AG09319 (cell line): ENCODE measurements around the gene DPH6.
"Not testable (repeated sequence)": the region's sequence is repeated elsewhere in the genome, so short reads cannot be mapped to it uniquely, and the experiment has no call there.

Experiments used
- DNase-seq: peaks from one replicate; pipeline ENCODE4 v3.0.0-alpha.2; 2010; ENCODE audit warnings: low read depth; ENCODE audit errors: extremely low read depth
- CTCF ChIP-seq: IDR thresholded peaks from 2 replicates; pipeline ENCODE4 v1.5.1; 2011; ENCODE audit warnings: low read depth, mild to moderate bottlenecking, inconsistent platforms, low read length, moderate library complexity

DPH6 gene

GRCh38 chr15:35349916-35350315, 196.0 kb downstream of the DPH6 start:
- no peak for TF ChIP-seq CTCF
- DNase-seq = no peak

GRCh38 chr15:35330916-35331315, 215.0 kb downstream of the DPH6 start:
- no peak for DNase-seq
- TF ChIP-seq CTCF = no peak

- TF ChIP-seq CTCF = no peak
- no peak for DNase-seq
Measured at GRCh38 chr15:35330048-35330695, 215.8 kb downstream of the DPH6 start.

- DNase-seq = no peak
Measured at GRCh38 chr15:35329521-35329961, 216.4 kb downstream of the DPH6 start.

GRCh38 chr15:35328836-35329235, 217.1 kb downstream of the DPH6 start:
- not testable (repeated sequence) for DNase-seq

More at GRCh38 chr15:35329521-35329961, 216.4 kb downstream of the DPH6 start:
- no peak for TF ChIP-seq CTCF

- no peak for DNase-seq
- no peak for TF ChIP-seq CTCF
Measured at GRCh38 chr15:35327789-35328188, 218.2 kb downstream of the DPH6 start.

- DNase-seq = no peak
- no peak for TF ChIP-seq CTCF
Measured at GRCh38 chr15:35325374-35325941, 220.5 kb downstream of the DPH6 start.

GRCh38 chr15:35323141-35323540, 222.8 kb downstream of the DPH6 start:
- no peak for DNase-seq
- no peak for TF ChIP-seq CTCF
